Esophagus (tissue), 2 donors: ENCODE measurements around the gene LMTK3. TPM values are rescaled to one million over a fixed set of nuclear protein-coding genes. Genes with fewer than 3 reads are reported as not detected.

Experiments used
- H3K27ac ChIP-seq, 2 donors: one replicate each; pipeline ENCODE4 v1.5.1; 2013; ENCODE audit warnings: low read depth in 2 of 2, mild to moderate bottlenecking in 2 of 2, inconsistent platforms in 1 of 2, low read length in 1 of 2, moderate library complexity in 1 of 2
- H3K27me3 ChIP-seq, 2 donors: one replicate each; pipeline ENCODE4 v1.6.1; 2013; ENCODE audit warnings: low read length in 2 of 2, control low read depth in 1 of 2, mild to moderate bottlenecking in 1 of 2; ENCODE audit not compliant: insufficient read depth in 2 of 2, control insufficient read depth in 1 of 2
- H3K36me3 ChIP-seq, 2 donors: one replicate each; pipeline ENCODE4 v1.6.1; 2013; ENCODE audit warnings: low read length in 1 of 2; ENCODE audit not compliant: control insufficient read depth in 2 of 2, insufficient read depth in 2 of 2
- H3K4me1 ChIP-seq, 2 donors: one replicate each; pipeline ENCODE4 v1.6.1; 2013; ENCODE audit warnings: low read length in 1 of 2; ENCODE audit not compliant: control insufficient read depth in 2 of 2, insufficient read depth in 2 of 2
- H3K4me3 ChIP-seq, 2 donors: one replicate each; pipeline ENCODE4 v1.5.1; 2013; ENCODE audit warnings: low read length in 2 of 2, mild to moderate bottlenecking in 2 of 2, low read depth in 1 of 2, moderate library complexity in 1 of 2
- H3K9me3 ChIP-seq, 2 donors: one replicate each; pipeline ENCODE4 v1.6.1; 2013; ENCODE audit warnings: mild to moderate bottlenecking in 2 of 2, low read depth in 1 of 2, low read length in 1 of 2, moderate library complexity in 1 of 2; ENCODE audit not compliant: control insufficient read depth in 2 of 2, insufficient read depth in 1 of 2
- WGBS, 2 donors: extraction: QIAGEN DNeasy Blood & Tissue Kit; methylation state at CpG; one replicate each; pipeline ENCODE4 v1.1.7; 2013; 5-methylcytosine and 5-hydroxymethylcytosine counted together
- polyA plus RNA-seq, 2 donors: library from polyadenylated mRNA; stranded (reverse); fragments of 200-250 nt; gene quantifications; one replicate each; pipeline ENCODE4 v1.2.3, GENCODE V29; 2013
- donor health status: healthy with polysubstance abuse.
- donor health status: Bipolar disorder and iron deficiency.

LMTK3 gene
- polyA plus RNA-seq, 2 donors: 2.9 to 7.5 TPM

GRCh38 chr19:48509467-48510194, 2.0 kb downstream of the LMTK3 start:
- H3K27me3 ChIP-seq: peaks cover 0 to 6% of the 10 kb centered on the region in 2 donors
- H3K36me3 ChIP-seq: no peaks in the 10 kb centered on the region
- 83 to 87% methylated on average over 12 of the region's 12 CpGs for WGBS, 2 donors

DNA sequence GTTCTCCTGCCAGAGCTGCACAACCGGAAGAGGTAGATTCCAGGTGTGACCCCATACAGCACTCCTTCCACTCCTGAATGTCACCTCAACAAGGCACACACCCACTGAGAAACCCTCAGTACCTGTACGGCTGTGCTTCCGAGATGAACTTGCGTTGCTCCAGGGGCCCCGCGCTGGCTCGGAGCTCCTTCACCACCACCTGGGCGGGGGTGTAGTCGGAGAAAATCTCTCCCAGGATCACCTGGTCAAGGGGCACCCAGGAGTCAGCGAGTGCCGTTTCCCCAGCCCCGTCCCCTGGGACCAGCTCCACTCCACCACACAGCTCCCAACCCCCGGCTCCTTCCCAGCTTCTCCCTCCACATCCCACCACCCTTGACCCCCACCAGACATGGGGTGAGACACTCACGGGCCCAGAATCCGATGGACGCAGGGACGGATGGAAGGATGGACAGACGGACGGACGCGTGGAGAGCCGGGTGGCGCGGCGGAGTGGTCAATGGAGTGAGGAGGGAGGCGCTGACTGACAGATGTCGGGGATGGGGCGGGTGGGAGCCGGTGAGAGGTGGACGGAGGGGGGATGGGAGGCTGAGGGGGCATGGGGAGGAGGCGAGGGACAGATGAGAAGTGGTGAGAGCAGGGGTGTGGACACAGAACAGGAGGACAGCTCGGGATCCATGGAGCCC, 2.8 kb downstream of the LMTK3 start:
- no peaks in the 10 kb centered on the region for H3K36me3 ChIP-seq
- H3K27me3 ChIP-seq: peaks cover 0 to 6% of the 10 kb centered on the region in 2 donors
- H3K4me1 ChIP-seq: peaks cover 0 to 3% of the 10 kb centered on the region in 2 donors
- H3K4me3 ChIP-seq: no peak overlapping the region
- no peaks in the 10 kb centered on the region for H3K9me3 ChIP-seq
- 80 to 86% methylated on average over 32 of the region's 32 CpGs for WGBS, 2 donors
- no peak overlapping the region for H3K27ac ChIP-seq

More at GRCh38 chr19:48509467-48510194, 2.0 kb downstream of the LMTK3 start:
- Histone ChIP-seq H3K9me3 (no peaks in the 10 kb centered on the region), H3K4me1 (peaks cover 0 to 6% of the 10 kb centered on the region in 2 donors), H3K4me3 (no peak overlapping the region), H3K27ac (no peak overlapping the region)

GRCh38 chr19:48507911-48508439, 3.7 kb downstream of the LMTK3 start:
- Histone ChIP-seq H3K4me1 (peaks cover 0 to 3% of the 10 kb centered on the region in 2 donors), H3K27ac (no peak overlapping the region), H3K36me3 (no peaks in the 10 kb centered on the region), H3K27me3 (peaks cover 0 to 6% of the 10 kb centered on the region in 2 donors), H3K4me3 (no peak overlapping the region), H3K9me3 (no peaks in the 10 kb centered on the region)
- WGBS, 2 donors: 92 to 93% methylated on average over 7 of the region's 7 CpGs

- peaks cover 0 to 7% of the 10 kb centered on the region in 2 donors for H3K4me1 ChIP-seq
- H3K27me3 ChIP-seq: peaks cover 0 to 3% of the 10 kb centered on the region in 2 donors
- no peak overlapping the region for H3K4me3 ChIP-seq
- WGBS, 2 donors: 86 to 89% methylated on average over 5 of the region's 5 CpGs
- no peaks in the 10 kb centered on the region for H3K36me3 ChIP-seq
- no peaks in the 10 kb centered on the region for H3K9me3 ChIP-seq
- no peak overlapping the region for H3K27ac ChIP-seq
Measured at GRCh38 chr19:48506138-48506733, 5.4 kb downstream of the LMTK3 start.

GRCh38 chr19:48502350-48503018, 9.2 kb downstream of the LMTK3 start:
- no peaks in the 10 kb centered on the region for H3K9me3 ChIP-seq
- H3K36me3 ChIP-seq: no peaks in the 10 kb centered on the region
- H3K27ac ChIP-seq: peak overlapping the region in 1 of 2 donors; percentile 67
- H3K4me1 ChIP-seq: peaks cover 3 to 9% of the 10 kb centered on the region in 2 donors
- 26 to 29% methylated on average over 25 to 27 of the region's 27 CpGs for WGBS, 2 donors
- H3K4me3 ChIP-seq: peak overlapping the region in 1 of 2 donors; percentile 37
- H3K27me3 ChIP-seq: peaks cover 0 to 5% of the 10 kb centered on the region in 2 donors

GRCh38 chr19:48501494-48502349, 9.9 kb downstream of the LMTK3 start:
- Histone ChIP-seq H3K9me3 (no peaks in the 10 kb centered on the region), H3K4me3 (peak overlapping the region; percentile 32 to 52), H3K36me3 (no peaks in the 10 kb centered on the region), H3K27me3 (peaks cover 0 to 5% of the 10 kb centered on the region in 2 donors), H3K4me1 (peaks cover 3 to 13% of the 10 kb centered on the region in 2 donors), H3K27ac (peak overlapping the region; percentile 65 to 69)
- WGBS, 2 donors: 1 to 7% methylated on average over 20 of the region's 20 CpGs

GRCh38 chr19:48500830-48501493, 10.7 kb downstream of the LMTK3 start:
- Histone ChIP-seq H3K4me3 (peak overlapping the region; percentile 32 to 52), H3K27ac (peak overlapping the region; percentile 65 to 69), H3K4me1 (peaks cover 3 to 13% of the 10 kb centered on the region in 2 donors), H3K27me3 (peaks cover 0 to 5% of the 10 kb centered on the region in 2 donors), H3K36me3 (no peaks in the 10 kb centered on the region), H3K9me3 (no peaks in the 10 kb centered on the region)
- 40 to 44% methylated on average over 32 of the region's 32 CpGs for WGBS, 2 donors

GRCh38 chr19:48499316-48500090, 12.1 kb downstream of the LMTK3 start:
- no peaks in the 10 kb centered on the region for H3K9me3 ChIP-seq
- peaks cover 0 to 5% of the 10 kb centered on the region in 2 donors for H3K27me3 ChIP-seq
- no peak overlapping the region for H3K27ac ChIP-seq
- H3K4me1 ChIP-seq: peaks cover 3 to 13% of the 10 kb centered on the region in 2 donors
- WGBS, 2 donors: 61 to 71% methylated on average over 39 to 44 of the region's 44 CpGs
- H3K4me3 ChIP-seq: no peak overlapping the region
- H3K36me3 ChIP-seq: no peaks in the 10 kb centered on the region
